Endodermal cell (in vitro differentiated cells): ENCODE results near the gene GET4. TPM values are rescaled to one million over a fixed set of nuclear protein-coding genes. Genes with fewer than 3 reads are reported as not detected.

Experiments
- DNase-seq: peaks from one replicate; pipeline ENCODE4 v3.0.0-alpha.2; 2017
- H3K27ac ChIP-seq: 2 replicates; pipeline ENCODE4 v1.5.1; 2013; ENCODE audit warnings: mild to moderate bottlenecking, low read depth, low read length, moderate library complexity
- H3K27me3 ChIP-seq: 2 replicates; pipeline ENCODE4 v1.6.1; 2013; ENCODE audit warnings: mild to moderate bottlenecking, low read length, moderate library complexity; ENCODE audit not compliant: insufficient read depth, control insufficient read depth, poor library complexity, severe bottlenecking
- H3K36me3 ChIP-seq: 2 replicates; pipeline ENCODE4 v1.7.0; 2013; ENCODE audit warnings: mild to moderate bottlenecking, low read length, moderate library complexity; ENCODE audit not compliant: control insufficient read depth, insufficient read depth
- H3K4me1 ChIP-seq: one replicate; pipeline ENCODE4 v1.7.0; 2013; ENCODE audit warnings: low read length; ENCODE audit not compliant: control insufficient read depth, insufficient read depth
- H3K4me3 ChIP-seq: 2 replicates; pipeline ENCODE4 v1.5.1; 2013; ENCODE audit warnings: mild to moderate bottlenecking, low read length, moderate library complexity
- H3K9ac ChIP-seq: 2 replicates; pipeline ENCODE4 v1.6.1; 2013; ENCODE audit warnings: mild to moderate bottlenecking, low read length, moderate library complexity; ENCODE audit not compliant: poor library complexity, severe bottlenecking; ENCODE audit errors: extremely low read depth
- H3K9me3 ChIP-seq: 2 replicates; pipeline ENCODE4 v1.6.1; 2013; ENCODE audit warnings: mild to moderate bottlenecking, low read length, moderate library complexity; ENCODE audit not compliant: control insufficient read depth
- H3K27ac Mint-ChIP-seq: 2 replicates; pipeline ENCODE4 v1.8.0; 2020; ENCODE audit warnings: mixed read lengths
- H3K27me3 Mint-ChIP-seq: 2 replicates; pipeline ENCODE4 v1.8.0; 2021; ENCODE audit warnings: mild to moderate bottlenecking, mixed read lengths; ENCODE audit not compliant: insufficient read depth
- H3K36me3 Mint-ChIP-seq: 2 replicates; pipeline ENCODE4 v1.8.0; 2020; ENCODE audit warnings: low read depth, mixed read lengths
- H3K4me1 Mint-ChIP-seq: 2 replicates; pipeline ENCODE4 v1.8.0; 2020; ENCODE audit warnings: mixed read lengths
- H3K4me3 Mint-ChIP-seq: 2 replicates; pipeline ENCODE4 v1.8.0; 2020; ENCODE audit warnings: mild to moderate bottlenecking, moderate library complexity, mixed read lengths
- H3K9me3 Mint-ChIP-seq: 2 replicates; pipeline ENCODE4 v1.8.0; 2020; ENCODE audit warnings: mild to moderate bottlenecking, mixed read lengths
- WGBS, 2 experiments: methylation state at CpG; one replicate each; pipeline versions ENCODE4 v1.1.5 to v1.1.7; 2013; ENCODE audit warnings: missing lambda C conversion rate in 2 of 2, mixed read lengths in 1 of 2; ENCODE audit not compliant: insufficient coverage in 1 of 2, insufficient read length in 1 of 2; 5-methylcytosine and 5-hydroxymethylcytosine counted together
- total RNA-seq, 2 donors: library from RNA; stranded (reverse); fragmentation: NEBNext Ultra II Directional in 1 of 2; extraction: Animal tissue kit (Norgen Biotek cat#: 25700) in 1 of 2; gene quantifications; 2 replicates in 1 of 2; 3 replicates in 1 of 2; pipeline ENCODE4 v1.2.1, GENCODE V29; 2021
- TF ChIP-seq, protein P1 (sequence below): fragments of 200-600 bp; sonication (generic); conservative IDR thresholded peaks from 2 replicates; pipeline ENCODE4 v1.5.0; 2021; ENCODE audit warnings: antibody characterized with exemption, mild to moderate bottlenecking

Gene GET4
- total RNA-seq, 2 donors from 2014 or later, result 73.3 to 84.3 TPM

DNA sequence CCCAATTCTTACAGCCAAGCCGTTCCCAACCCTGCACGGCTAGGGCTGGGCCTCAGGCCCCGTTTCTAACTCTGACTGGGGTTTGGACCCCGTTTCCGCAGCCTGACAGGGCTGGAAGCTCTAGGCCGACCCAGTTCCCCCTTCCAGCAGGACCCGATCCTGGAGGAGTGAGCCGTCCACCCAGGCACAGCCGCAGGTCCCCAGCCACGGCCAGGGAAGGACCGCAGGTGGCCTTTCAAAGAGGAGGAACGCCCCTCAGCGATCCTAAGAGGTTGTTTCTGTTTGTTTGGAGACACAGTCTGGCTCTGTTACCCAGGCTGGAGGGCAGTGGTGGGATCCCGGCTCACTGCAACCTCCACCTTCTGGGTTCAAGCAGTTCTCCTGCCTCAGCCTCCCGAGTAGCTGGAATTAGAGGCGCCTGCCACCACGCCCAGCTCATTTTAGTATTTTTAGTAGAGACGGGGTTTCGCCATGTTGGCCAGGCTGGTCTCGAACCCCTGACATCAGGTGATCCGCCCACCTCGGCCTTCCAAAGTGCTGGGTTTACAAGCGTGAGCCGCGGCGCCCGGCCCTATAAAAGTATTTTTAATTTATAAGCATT is 778 bp upstream of the GET4 start:
- peaks cover 16% of the 10 kb centered on the region for H3K4me1 Mint-ChIP-seq
- no peak overlapping the region for H3K4me3 Mint-ChIP-seq
- Histone ChIP-seq H3K9ac (no peak overlapping the region), H3K36me3 (peaks cover 62% of the 10 kb centered on the region), H3K9me3 (no peaks in the 10 kb centered on the region), H3K4me3 (no peak overlapping the region), H3K27me3 (no peaks in the 10 kb centered on the region), H3K4me1 (peaks cover 4% of the 10 kb centered on the region), H3K27ac (peak overlapping the region; percentile 6)
- 92 to 93% methylated on average over 16 to 23 of the region's 27 CpGs for WGBS, 2 experiments
- H3K9me3 Mint-ChIP-seq, result peaks cover 10% of the 10 kb centered on the region
- H3K36me3 Mint-ChIP-seq, result peaks cover 52% of the 10 kb centered on the region
- peak overlapping the region; percentile 48 for H3K27ac Mint-ChIP-seq
- TF ChIP-seq, protein P1, sequence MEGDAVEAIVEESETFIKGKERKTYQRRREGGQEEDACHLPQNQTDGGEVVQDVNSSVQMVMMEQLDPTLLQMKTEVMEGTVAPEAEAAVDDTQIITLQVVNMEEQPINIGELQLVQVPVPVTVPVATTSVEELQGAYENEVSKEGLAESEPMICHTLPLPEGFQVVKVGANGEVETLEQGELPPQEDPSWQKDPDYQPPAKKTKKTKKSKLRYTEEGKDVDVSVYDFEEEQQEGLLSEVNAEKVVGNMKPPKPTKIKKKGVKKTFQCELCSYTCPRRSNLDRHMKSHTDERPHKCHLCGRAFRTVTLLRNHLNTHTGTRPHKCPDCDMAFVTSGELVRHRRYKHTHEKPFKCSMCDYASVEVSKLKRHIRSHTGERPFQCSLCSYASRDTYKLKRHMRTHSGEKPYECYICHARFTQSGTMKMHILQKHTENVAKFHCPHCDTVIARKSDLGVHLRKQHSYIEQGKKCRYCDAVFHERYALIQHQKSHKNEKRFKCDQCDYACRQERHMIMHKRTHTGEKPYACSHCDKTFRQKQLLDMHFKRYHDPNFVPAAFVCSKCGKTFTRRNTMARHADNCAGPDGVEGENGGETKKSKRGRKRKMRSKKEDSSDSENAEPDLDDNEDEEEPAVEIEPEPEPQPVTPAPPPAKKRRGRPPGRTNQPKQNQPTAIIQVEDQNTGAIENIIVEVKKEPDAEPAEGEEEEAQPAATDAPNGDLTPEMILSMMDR, result no peak
- no peaks in the 10 kb centered on the region for H3K27me3 Mint-ChIP-seq
- DNase-seq, result no peak

DNA sequence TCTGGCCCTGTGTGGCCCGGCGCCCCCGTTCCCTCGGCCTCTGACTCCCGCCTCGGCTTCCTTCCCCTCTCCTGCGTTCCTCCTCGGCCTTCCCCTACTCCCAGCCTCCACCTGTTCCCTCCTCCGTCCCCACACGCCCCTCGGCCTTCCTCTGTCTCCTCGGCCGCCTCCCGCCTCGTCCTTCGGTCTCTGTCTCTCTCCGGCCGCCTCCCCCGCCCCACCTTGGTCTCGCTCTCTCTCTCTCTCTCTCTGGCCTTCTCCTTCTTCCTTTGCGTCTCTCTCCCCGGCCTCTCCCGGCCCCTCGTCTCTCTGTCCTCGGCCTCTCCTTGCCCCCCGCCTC is 588 bp downstream of the GET4 start:
- peaks cover 54% of the 10 kb centered on the region for H3K36me3 ChIP-seq
- H3K4me1 ChIP-seq, result peaks cover 4% of the 10 kb centered on the region
- Mint-ChIP-seq H3K27ac (peak overlapping the region; percentile 87), H3K4me3 (peak overlapping the region; percentile 83), H3K4me1 (peaks cover 16% of the 10 kb centered on the region), H3K36me3 (peaks cover 47% of the 10 kb centered on the region), H3K9me3 (peaks cover 10% of the 10 kb centered on the region), H3K27me3 (no peaks in the 10 kb centered on the region)
- H3K27me3 ChIP-seq, result no peaks in the 10 kb centered on the region
- TF ChIP-seq, protein P1, result no peak
- no peaks in the 10 kb centered on the region for H3K9me3 ChIP-seq
- no peak for DNase-seq
- H3K4me3 ChIP-seq, result peak overlapping the region; percentile 81
- H3K9ac ChIP-seq, result peak overlapping the region; percentile 64
- 0% methylated on average over 19 to 26 of the region's 26 CpGs for WGBS, 2 experiments
- H3K27ac ChIP-seq, result peak overlapping the region; percentile 71

GRCh38 chr7:877312-878232 is 1.2 kb downstream of the GET4 start:
- TF ChIP-seq, protein P1, result no peak
- DNase-seq, result peak; percentile 70
- Mint-ChIP-seq H3K27me3 (no peaks in the 10 kb centered on the region), H3K36me3 (peaks cover 43% of the 10 kb centered on the region), H3K4me3 (peak overlapping the region; percentile 83), H3K9me3 (peaks cover 10% of the 10 kb centered on the region), H3K4me1 (peaks cover 16% of the 10 kb centered on the region), H3K27ac (peak overlapping the region; percentile 87)
- H3K27ac ChIP-seq, result peak overlapping the region; percentile 71
- H3K36me3 ChIP-seq, result peaks cover 48% of the 10 kb centered on the region
- peaks cover 4% of the 10 kb centered on the region for H3K4me1 ChIP-seq
- H3K4me3 ChIP-seq, result peak overlapping the region; percentile 84
- peak overlapping the region; percentile 64 for H3K9ac ChIP-seq
- H3K27me3 ChIP-seq, result no peaks in the 10 kb centered on the region
- 18 to 35% methylated on average over 17 to 46 of the region's 47 CpGs for WGBS, 2 experiments
- H3K9me3 ChIP-seq, result no peaks in the 10 kb centered on the region
